Measurements from ENCODE around the gene SETD6.

The SETD6 gene

DNA sequence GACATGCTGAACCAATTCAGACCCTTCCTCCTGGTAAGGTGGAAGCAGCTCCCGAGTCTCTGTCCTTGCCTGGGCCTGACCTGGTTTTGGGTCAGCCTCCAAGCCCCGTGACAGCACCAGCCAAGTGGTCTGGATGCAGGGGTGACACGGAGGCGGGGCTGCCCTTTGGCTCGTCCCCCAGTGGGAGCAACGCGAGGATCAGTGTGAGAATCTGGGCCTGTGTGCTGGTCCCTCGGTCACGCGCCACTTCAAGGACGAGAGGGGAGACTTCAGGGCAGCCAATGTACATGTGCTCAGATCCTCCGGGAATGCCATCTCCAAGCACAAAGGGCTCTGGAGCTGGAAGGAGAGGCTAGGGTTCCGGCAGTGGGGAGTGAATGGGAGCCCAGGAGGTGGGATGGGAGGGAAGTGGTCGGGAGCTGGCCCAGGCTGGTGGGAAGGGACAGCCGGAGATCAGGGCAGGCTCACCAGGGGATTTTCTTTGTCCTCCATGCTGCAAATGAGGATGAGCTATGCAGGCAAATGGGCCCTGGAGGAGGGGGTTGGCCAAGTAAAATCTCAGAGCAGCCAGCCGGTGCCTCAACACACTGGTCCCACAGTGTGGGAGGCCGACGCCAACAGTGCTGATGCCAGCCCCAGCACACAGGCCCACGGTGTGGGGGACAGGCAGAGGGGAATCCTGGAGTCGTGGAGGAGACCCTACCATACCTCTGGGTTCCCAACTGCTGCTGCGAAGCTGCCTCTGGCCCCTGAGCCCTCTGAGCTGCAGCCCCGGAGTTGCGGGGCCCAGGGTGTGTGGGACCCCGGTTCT, 19.6 kb upstream of the SETD6 start:
- peak overlapping the region; percentile 76 for H3K27ac ChIP-seq
- DNase-seq, result no peak
- TF ChIP-seq, protein P1, sequence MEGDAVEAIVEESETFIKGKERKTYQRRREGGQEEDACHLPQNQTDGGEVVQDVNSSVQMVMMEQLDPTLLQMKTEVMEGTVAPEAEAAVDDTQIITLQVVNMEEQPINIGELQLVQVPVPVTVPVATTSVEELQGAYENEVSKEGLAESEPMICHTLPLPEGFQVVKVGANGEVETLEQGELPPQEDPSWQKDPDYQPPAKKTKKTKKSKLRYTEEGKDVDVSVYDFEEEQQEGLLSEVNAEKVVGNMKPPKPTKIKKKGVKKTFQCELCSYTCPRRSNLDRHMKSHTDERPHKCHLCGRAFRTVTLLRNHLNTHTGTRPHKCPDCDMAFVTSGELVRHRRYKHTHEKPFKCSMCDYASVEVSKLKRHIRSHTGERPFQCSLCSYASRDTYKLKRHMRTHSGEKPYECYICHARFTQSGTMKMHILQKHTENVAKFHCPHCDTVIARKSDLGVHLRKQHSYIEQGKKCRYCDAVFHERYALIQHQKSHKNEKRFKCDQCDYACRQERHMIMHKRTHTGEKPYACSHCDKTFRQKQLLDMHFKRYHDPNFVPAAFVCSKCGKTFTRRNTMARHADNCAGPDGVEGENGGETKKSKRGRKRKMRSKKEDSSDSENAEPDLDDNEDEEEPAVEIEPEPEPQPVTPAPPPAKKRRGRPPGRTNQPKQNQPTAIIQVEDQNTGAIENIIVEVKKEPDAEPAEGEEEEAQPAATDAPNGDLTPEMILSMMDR (IDR thresholded peaks at IDR 0.05; ENCODE audit: low read depth, low read length, missing control alignments), result no peak
- H3K36me3 ChIP-seq (replicated peaks), result no peaks in the 10 kb centered on the region
- in situ Hi-C loops (cut with HindIII; ENCODE audit: low pct_ligation_motif_present, low sequenced_read_pairs), result no loop called here
- peak overlapping the region; percentile 33 for H3K4me3 ChIP-seq (ENCODE audit: low read depth, low read length)
- H3K27me3 ChIP-seq (replicated peaks), result no peaks in the 10 kb centered on the region

GRCh38 chr16:58497468-58497867, 17.8 kb upstream of the SETD6 start:
- no peak for DNase-seq
- Histone ChIP-seq H3K36me3 (replicated peaks) (no peaks in the 10 kb centered on the region), H3K4me3 (ENCODE audit: low read depth, low read length) (no peak overlapping the region), H3K27me3 (replicated peaks) (no peaks in the 10 kb centered on the region), H3K27ac (no peak overlapping the region)
- TF ChIP-seq, protein P1 (IDR thresholded peaks at IDR 0.05; ENCODE audit: low read depth, low read length, missing control alignments), result no peak
- in situ Hi-C loops (cut with HindIII; ENCODE audit: low pct_ligation_motif_present, low sequenced_read_pairs), result no loop called here

DNA sequence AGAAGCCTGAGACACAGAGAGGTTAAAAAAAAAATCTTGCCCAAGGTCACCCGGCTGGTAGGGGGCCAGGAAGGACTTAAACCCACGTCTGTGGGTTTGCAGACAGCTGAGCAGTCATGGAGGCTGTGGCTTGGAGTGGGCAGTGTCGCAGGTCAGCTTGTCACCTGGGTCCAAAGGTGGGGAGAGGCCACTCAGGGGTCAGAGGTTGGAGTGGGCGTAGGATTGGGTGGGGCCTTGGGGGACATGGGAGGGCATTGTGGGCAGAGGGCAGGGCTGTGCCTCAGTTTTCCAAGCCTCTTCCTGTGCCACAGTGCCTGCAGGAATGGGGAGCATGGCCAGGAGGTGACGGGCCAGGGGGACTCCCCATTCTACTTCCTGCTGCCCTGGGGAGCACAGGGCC, 17.4 kb upstream of the SETD6 start:
- H3K36me3 ChIP-seq (replicated peaks), result no peaks in the 10 kb centered on the region
- DNase-seq, result no peak
- no peaks in the 10 kb centered on the region for H3K27me3 ChIP-seq (replicated peaks)
- no peak overlapping the region for H3K27ac ChIP-seq
- no peak overlapping the region for H3K4me3 ChIP-seq (ENCODE audit: low read depth, low read length)
- TF ChIP-seq, protein P1 (IDR thresholded peaks at IDR 0.05; ENCODE audit: low read depth, low read length, missing control alignments), result no peak
- in situ Hi-C loops (cut with HindIII; ENCODE audit: low pct_ligation_motif_present, low sequenced_read_pairs), result no loop called here

GRCh38 chr16:58498341-58499091, 16.8 kb upstream of the SETD6 start:
- Histone ChIP-seq H3K36me3 (replicated peaks) (no peaks in the 10 kb centered on the region), H3K27ac (no peak overlapping the region), H3K27me3 (replicated peaks) (no peaks in the 10 kb centered on the region), H3K4me3 (ENCODE audit: low read depth, low read length) (no peak overlapping the region)
- no peak for DNase-seq
- TF ChIP-seq, protein P1 (IDR thresholded peaks at IDR 0.05; ENCODE audit: low read depth, low read length, missing control alignments), result no peak
- in situ Hi-C loops (cut with HindIII; ENCODE audit: low pct_ligation_motif_present, low sequenced_read_pairs), result no loop called here

- Histone ChIP-seq H3K27me3 (replicated peaks) (no peaks in the 10 kb centered on the region), H3K27ac (no peak overlapping the region), H3K36me3 (replicated peaks) (no peaks in the 10 kb centered on the region), H3K4me3 (ENCODE audit: low read depth, low read length) (no peak overlapping the region)
- in situ Hi-C loops (cut with HindIII; ENCODE audit: low pct_ligation_motif_present, low sequenced_read_pairs), result no loop called here
- no peak for DNase-seq
- TF ChIP-seq, protein P1 (IDR thresholded peaks at IDR 0.05; ENCODE audit: low read depth, low read length, missing control alignments), result no peak
Measured at GRCh38 chr16:58499092-58499511, 16.2 kb upstream of the SETD6 start.
